Measurements from ENCODE around the gene PPIH. TPM values are rescaled to one million over a fixed set of nuclear protein-coding genes. Genes with fewer than 3 reads are reported as not detected.

Gene PPIH
- total and polyA plus RNA-seq, 2 of the 13 experiments (the other 11 are each of a cell fraction or from before 2014, with no cell fraction given): 29.9 to 72.6 TPM

- peak overlapping the region; percentile 66 to 87 (median 86) for H3K4me3 ChIP-seq (replicated peaks in 1 of 3; ENCODE audit: insufficient read depth in 1 of 3, low read depth in 2 of 3, low read length in 3 of 3)
- WGBS (ENCODE audit: low lambda C conversion rate): 2% methylated on average over 26 of the region's 103 CpGs
- H3K4me2 ChIP-seq (ENCODE audit: low read depth, low read length): peak overlapping the region; percentile 99
- H3K4me1 ChIP-seq (ENCODE audit: insufficient read depth, low read length): peaks cover 57% of the 10 kb centered on the region
- no peaks in the 10 kb centered on the region; a peak in 1 of 5 replicates for H3K27me3 ChIP-seq (ENCODE audit: control insufficient read depth in 1 of 2, insufficient read depth in 2 of 2, low read length in 2 of 2)
- peaks cover 47% of the 10 kb centered on the region for H4K20me1 ChIP-seq (ENCODE audit: insufficient read depth, low read length)
- H3K9me3 ChIP-seq (ENCODE audit: low read length): no peaks in the 10 kb centered on the region
- intact Hi-C loops (cut with micrococcal nuclease; ENCODE audit: unreplicated experiment) (loop anchor here (2.0 kb wide), 1 partner anchor 24 kb away; the partner anchor contains the start of gene PPIH), in situ Hi-C loops (cut with HindIII; ENCODE audit: extremely low pct_ligation_motif_present, low pct_unique_long_range_greater_than_20kb) (no loop called here)
- ATAC-seq (peak; percentile 43), DNase-seq (ENCODE audit: low spot score) (peak; percentile 31), FAIRE-seq (no peak)
- H2AFZ ChIP-seq (ENCODE audit: low read length): no peak overlapping the region
- H3K36me3 ChIP-seq (replicated peaks in 1 of 2; ENCODE audit: control insufficient read depth in 1 of 2, insufficient read depth in 2 of 2, low read length in 2 of 2): peaks cover 3 to 12% of the 10 kb centered on the region in 2 experiments; a peak in 3 of 5 replicates
- POLR2A ChIA-PET: interaction anchor here (0.6 to 5.3 kb wide), 28 partner anchors 9 to 349 kb away, joined by 3 to 51 read pairs (median 4); partner anchors contain the start of genes C1orf50, CLDN19, P3H1 and PPIH
- H3K79me2 ChIP-seq (ENCODE audit: insufficient read depth, low read length): peaks cover 71% of the 10 kb centered on the region
- no TSS peak for BruUV-seq (replicated peaks)
- H3K9ac ChIP-seq (ENCODE audit: insufficient read depth, low read depth, low read length): peak overlapping the region; percentile 80
- peak overlapping the region; percentile 95 for H3K27ac ChIP-seq (ENCODE audit: extremely low read length, insufficient read depth, low read length)
- CTCF ChIA-PET (ENCODE audit: low intra/inter-chr PET ratio, low total read pairs): no interaction called here
- TF ChIP-seq SRSF9 (IDR thresholded peaks at IDR 0.05; ENCODE audit: borderline replicate concordance, insufficient read depth, low read depth, low read length, poor library complexity, severe bottlenecking) (no peak), NFE2L1 (CRISPR knock-in tag; IDR thresholded peaks at IDR 0.05; ENCODE audit: borderline replicate concordance) (no peak), YEATS4 (CRISPR knock-in tag; IDR thresholded peaks at IDR 0.05; ENCODE audit: borderline replicate concordance) (peak; percentile 84), SMAD9 (CRISPR knock-in tag; IDR thresholded peaks at IDR 0.05) (no peak), DMAP1 (CRISPR knock-in tag; IDR thresholded peaks at IDR 0.05) (peak; percentile 61), GATAD1 (CRISPR knock-in tag; IDR thresholded peaks at IDR 0.05) (peak; percentile 46; the same call in 1 of the 2 replicates), ZFX (CRISPR knock-in tag; IDR thresholded peaks at IDR 0.05; ENCODE audit: low read depth) (peak; percentile 71), FOXA3 (CRISPR knock-in tag; IDR thresholded peaks at IDR 0.05) (peak; percentile 26), ZNF777 (CRISPR knock-in tag; IDR thresholded peaks at IDR 0.05) (no peak), SAP130 (CRISPR knock-in tag; IDR thresholded peaks at IDR 0.05; ENCODE audit: low read depth) (peak; percentile 90), ZNF816 (CRISPR knock-in tag; IDR thresholded peaks at IDR 0.05; ENCODE audit: borderline replicate concordance) (no peak), KLF15 (CRISPR knock-in tag; IDR thresholded peaks at IDR 0.05; ENCODE audit: borderline replicate concordance) (peak; percentile 35; the same call in 1 of the 2 replicates), HMGA1 (CRISPR knock-in tag; conservative IDR thresholded peaks at IDR 0.05) (no peak), HES4 (CRISPR knock-in tag; IDR thresholded peaks at IDR 0.05; ENCODE audit: borderline replicate concordance) (peak; percentile 89)
- TF ChIP-seq, protein P1, sequence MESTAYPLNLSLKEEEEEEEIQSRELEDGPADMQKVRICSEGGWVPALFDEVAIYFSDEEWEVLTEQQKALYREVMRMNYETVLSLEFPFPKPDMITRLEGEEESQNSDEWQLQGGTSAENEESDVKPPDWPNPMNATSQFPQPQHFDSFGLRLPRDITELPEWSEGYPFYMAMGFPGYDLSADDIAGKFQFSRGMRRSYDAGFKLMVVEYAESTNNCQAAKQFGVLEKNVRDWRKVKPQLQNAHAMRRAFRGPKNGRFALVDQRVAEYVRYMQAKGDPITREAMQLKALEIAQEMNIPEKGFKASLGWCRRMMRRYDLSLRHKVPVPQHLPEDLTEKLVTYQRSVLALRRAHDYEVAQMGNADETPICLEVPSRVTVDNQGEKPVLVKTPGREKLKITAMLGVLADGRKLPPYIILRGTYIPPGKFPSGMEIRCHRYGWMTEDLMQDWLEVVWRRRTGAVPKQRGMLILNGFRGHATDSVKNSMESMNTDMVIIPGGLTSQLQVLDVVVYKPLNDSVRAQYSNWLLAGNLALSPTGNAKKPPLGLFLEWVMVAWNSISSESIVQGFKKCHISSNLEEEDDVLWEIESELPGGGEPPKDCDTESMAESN (CRISPR knock-in tag; conservative IDR thresholded peaks at IDR 0.05): 0 out of 2 replicates have a peak, but pooled peaks have one; percentile 28
- TF ChIP-seq, protein P2, sequence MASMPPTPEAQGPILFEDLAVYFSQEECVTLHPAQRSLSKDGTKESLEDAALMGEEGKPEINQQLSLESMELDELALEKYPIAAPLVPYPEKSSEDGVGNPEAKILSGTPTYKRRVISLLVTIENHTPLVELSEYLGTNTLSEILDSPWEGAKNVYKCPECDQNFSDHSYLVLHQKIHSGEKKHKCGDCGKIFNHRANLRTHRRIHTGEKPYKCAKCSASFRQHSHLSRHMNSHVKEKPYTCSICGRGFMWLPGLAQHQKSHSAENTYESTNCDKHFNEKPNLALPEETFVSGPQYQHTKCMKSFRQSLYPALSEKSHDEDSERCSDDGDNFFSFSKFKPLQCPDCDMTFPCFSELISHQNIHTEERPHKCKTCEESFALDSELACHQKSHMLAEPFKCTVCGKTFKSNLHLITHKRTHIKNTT (CRISPR knock-in tag; IDR thresholded peaks at IDR 0.05): no peak
- TF ChIP-seq, protein P3, sequence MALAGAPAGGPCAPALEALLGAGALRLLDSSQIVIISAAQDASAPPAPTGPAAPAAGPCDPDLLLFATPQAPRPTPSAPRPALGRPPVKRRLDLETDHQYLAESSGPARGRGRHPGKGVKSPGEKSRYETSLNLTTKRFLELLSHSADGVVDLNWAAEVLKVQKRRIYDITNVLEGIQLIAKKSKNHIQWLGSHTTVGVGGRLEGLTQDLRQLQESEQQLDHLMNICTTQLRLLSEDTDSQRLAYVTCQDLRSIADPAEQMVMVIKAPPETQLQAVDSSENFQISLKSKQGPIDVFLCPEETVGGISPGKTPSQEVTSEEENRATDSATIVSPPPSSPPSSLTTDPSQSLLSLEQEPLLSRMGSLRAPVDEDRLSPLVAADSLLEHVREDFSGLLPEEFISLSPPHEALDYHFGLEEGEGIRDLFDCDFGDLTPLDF (CRISPR knock-in tag; IDR thresholded peaks at IDR 0.05): 0 out of 2 replicates have a peak, but pooled peaks have one; percentile 29
- TF ChIP-seq, protein P4, sequence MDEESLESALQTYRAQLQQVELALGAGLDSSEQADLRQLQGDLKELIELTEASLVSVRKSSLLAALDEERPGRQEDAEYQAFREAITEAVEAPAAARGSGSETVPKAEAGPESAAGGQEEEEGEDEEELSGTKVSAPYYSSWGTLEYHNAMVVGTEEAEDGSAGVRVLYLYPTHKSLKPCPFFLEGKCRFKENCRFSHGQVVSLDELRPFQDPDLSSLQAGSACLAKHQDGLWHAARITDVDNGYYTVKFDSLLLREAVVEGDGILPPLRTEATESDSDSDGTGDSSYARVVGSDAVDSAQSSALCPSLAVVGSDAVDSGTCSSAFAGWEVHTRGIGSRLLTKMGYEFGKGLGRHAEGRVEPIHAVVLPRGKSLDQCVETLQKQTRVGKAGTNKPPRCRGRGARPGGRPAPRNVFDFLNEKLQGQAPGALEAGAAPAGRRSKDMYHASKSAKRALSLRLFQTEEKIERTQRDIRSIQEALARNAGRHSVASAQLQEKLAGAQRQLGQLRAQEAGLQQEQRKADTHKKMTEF (CRISPR knock-in tag; IDR thresholded peaks at IDR 0.05): peak; percentile 58; the same call in 1 of the 2 replicates
Observed at GRCh38 chr1:42682739-42683531, 24.7 kb downstream of the PPIH start.
